Measurements from ENCODE around the gene RYR1. TPM values are rescaled to one million over a fixed set of nuclear protein-coding genes. Genes with fewer than 3 reads are reported as not detected.

Gene RYR1
- total RNA-seq, 4 donors from 2014 or later: 1.5 to 8.8 (median 4.4) TPM

GRCh38 chr19:38490861-38491260 lies 57.4 kb downstream of the RYR1 start:
- no peak for TF ChIP-seq CTCF (IDR thresholded peaks at IDR 0.05; ENCODE audit: low read depth)

- TF ChIP-seq CTCF (IDR thresholded peaks at IDR 0.05; ENCODE audit: low read depth): no peak
Measured at GRCh38 chr19:38492181-38492813, 58.8 kb downstream of the RYR1 start.

GRCh38 chr19:38494379-38494778 lies 60.9 kb downstream of the RYR1 start:
- no peak for TF ChIP-seq CTCF (IDR thresholded peaks at IDR 0.05; ENCODE audit: low read depth)

GRCh38 chr19:38496116-38496515 lies 62.6 kb downstream of the RYR1 start:
- no peak for TF ChIP-seq CTCF (IDR thresholded peaks at IDR 0.05; ENCODE audit: low read depth)

GRCh38 chr19:38496603-38497487 lies 63.4 kb downstream of the RYR1 start:
- no peak for TF ChIP-seq CTCF (IDR thresholded peaks at IDR 0.05; ENCODE audit: low read depth)

GRCh38 chr19:38497907-38498306 lies 64.4 kb downstream of the RYR1 start:
- no peak for TF ChIP-seq CTCF (IDR thresholded peaks at IDR 0.05; ENCODE audit: low read depth)

GRCh38 chr19:38499532-38499931 lies 66.0 kb downstream of the RYR1 start:
- TF ChIP-seq CTCF (IDR thresholded peaks at IDR 0.05; ENCODE audit: low read depth): no peak
